Mesenteric fat pad (tissue), 1 donor: ENCODE results near the gene TRPC4AP. TPM values are rescaled to one million over a fixed set of nuclear protein-coding genes. Genes with fewer than 3 reads are reported as not detected.

Experiments used
- DNase-seq: peaks from one replicate; pipeline ENCODE4 v3.0.0-alpha.2; 2020; ENCODE audit warnings: low spot score
- microRNA-seq: library from miRNA; unstranded; fragments of <30 nt; microRNA quantifications from one replicate; pipeline ENCODE4 v1.2.0, GENCODE V29; 2020; ENCODE audit warnings: borderline number of aligned reads
- total RNA-seq: library from RNA; stranded (reverse); fragmentation: NEBNext Ultra II Directional; extraction: Animal tissue kit (Norgen Biotek cat#: 25700); gene quantifications from one replicate; pipeline ENCODE4 v1.2.1, GENCODE V29; 2021
- donor health status: DM: yes; HTN: yes; CAD: no.

TRPC4AP gene
- total RNA-seq, 1 donor from 2014 or later: 85.2 TPM

DNA sequence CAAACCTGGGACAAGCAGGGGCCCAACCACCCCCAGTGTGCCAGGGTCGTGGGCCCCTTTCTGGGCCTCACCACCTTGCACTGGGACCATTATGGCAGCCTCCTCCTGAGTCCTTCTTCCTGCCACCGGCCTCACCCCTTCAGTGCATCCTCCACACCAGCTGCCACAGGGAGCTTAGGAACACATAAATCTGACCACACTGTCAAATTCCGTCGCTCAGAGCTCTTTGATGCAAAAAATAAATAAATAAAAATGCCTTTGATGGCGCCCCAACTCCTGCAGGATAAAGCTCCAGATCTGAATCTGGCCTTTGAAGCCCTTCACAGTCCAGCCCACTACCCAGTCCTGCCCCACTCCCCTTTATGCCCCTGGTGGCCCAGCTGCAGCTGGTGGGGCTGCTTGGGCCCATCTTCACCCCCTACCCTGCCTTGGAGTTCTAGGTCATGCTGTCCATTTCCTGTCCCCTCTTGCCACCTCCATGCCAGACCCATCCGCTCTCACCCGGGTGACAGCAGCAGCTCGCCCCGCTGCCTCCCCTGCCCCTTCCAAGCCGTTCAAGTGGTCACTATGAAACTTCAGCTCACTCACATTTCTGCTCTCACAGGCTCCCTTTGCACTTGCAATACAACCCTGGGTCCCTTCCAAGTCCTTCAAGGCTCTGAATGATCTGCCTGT lies 120.9 kb downstream of the TRPC4AP start:
- no peak for DNase-seq

DNA sequence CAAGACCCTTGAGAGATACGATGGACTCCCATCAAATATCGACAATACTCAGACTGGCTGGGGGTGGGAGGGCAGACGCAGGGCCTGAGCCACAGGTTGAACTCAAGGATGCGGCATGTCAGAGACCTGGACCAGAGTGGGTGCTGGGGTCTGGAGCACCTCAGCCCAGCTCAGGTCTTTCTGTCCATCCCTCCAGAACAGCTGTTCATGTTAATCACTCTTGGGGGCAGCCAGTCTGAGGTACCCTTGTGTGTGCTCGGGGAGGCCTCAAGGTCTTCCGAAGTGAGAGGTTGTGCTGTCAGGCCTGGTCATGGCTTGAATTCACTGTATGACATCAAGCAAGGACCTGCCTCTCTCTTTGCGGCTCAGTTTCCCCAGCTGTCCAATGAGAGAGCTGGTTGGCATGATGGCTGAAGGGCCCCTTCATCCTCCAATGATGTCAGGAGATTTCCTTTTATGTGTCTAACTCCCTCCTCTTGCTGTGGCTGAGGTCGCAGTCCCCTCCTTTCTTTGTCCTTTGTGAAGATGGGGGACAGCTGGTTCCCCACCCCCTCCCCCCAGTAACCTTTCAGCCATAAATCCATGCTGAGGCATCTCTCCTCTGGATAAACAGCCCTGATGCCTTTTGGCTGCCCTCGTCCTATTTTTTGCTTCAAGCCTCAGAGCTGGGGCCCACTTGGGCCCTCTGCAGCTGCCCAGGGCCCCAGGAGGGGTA lies 121.6 kb downstream of the TRPC4AP start:
- no peak for DNase-seq

DNA sequence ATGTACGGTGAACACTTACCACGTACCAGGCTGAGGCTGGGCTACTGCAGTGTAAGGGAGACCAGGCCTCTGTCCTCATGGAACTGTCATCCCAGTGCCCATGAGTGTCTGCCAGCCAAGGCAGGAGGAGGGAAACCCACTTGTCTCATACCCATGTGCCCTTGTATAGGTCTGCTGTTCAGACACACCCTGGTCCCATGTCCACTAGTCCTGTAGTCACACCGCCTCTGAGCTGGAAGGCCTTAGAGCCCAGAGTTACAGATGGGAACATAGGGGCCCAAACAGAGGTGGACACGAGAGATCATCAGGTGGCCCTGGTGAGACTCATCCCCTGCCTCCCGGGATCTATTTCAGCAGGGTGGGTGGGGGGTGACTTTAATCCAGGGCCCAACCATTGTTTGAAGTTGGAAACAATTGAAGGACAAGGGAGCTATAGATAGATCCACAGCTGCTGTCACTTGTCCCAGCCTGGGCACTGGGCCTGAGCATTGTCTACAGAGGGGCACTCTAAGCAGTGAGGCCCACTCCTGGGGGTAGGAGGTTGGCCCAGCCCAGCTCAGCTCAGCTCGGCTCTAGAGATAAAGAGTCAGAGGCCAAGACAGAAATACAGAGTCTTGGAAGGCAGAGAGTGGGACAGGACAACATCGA lies 122.3 kb downstream of the TRPC4AP start:
- DNase-seq: no peak

DNA sequence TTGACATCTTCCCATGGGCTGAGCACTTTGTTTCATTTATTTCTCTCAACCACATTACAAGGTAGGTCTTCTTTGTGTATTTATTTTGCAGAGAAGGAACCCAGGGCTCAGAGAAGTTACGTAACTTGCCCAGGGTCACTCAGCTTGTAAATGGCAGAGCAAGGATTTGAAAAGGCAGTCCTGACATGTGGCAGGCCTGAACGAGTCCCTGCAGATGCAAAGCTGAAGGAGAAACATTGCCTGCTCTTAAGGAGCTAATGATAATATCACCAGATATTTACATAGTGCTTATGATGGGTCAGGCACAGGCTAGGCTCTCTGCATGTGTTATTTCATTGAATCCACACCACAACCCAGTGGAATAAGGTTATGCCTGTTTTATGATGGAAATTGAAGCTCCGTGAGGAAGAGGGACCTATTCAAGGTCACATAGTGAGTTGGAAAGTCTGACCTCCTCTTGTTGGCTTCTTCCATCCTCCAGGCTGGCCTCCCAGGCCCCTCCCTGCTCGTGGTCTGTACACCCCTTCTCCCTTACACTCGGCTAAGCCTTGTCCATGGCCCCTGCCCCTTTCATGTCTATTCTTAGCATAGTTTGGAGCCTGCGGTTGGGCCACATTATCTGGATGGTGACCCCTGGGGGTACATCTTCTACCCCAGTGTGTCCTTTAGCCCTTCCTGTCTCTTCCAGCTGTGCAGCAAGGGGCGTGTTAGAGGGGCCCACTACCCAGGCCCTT lies 124.4 kb downstream of the TRPC4AP start:
- no peak for DNase-seq

DNA sequence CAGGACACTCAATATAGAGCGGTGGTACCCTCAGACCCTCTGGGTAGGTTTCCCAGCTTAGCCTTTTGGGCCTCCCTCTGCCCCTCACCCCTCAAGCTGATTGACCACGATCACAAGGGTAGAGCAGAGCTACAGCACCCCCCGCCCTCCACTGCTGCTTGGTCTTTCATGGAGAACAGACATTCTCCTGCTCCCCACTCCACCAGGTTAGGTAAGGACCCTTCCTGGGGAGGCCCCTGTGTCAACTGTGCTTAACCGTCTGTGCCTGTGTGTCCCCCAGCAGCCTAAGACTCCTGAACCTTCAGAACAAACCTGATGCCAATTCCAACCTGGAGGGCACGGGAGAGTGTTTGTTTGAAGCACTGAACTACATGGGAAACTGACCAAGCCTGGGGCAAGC lies 125.2 kb downstream of the TRPC4AP start:
- DNase-seq: no peak

DNA sequence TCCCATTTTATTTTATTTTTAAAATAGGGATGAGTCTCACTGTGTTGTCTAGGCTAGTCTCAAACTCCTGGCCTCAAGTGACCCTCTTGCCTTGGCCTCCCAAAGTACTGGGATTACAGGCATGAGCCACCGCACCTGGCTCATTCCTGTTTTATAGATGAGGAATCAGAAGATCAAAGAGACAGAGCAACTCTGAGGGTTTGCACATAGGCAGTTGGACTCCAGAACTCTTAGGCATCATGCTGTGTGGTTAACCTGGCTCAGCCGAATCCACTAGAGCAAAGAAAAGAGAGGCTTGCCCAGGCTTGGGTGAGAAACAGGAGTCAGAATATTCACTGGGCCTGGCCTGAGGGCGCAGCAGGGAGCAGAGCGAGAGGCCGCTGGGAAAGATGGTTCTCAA lies 127.6 kb downstream of the TRPC4AP start:
- no peak for DNase-seq

DNA sequence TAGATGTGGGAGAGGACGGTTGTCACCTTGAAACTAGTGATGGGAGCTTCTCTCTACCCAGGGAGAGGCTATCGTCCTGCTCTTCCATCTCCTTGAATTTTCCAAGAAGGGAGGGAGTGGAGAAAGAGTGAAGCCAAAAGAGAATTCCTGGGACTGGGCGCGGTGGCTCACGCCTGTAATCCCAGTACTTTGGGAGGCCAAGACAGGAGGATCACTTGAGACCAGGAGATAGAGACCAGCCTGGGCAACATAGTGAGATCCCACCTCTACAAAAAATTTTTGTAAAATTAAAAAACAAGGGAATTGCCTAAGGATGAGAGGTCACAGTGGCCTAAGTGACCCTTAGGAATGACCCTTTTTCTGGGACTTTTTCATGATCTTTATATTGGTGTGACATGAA lies 128.1 kb downstream of the TRPC4AP start:
- DNase-seq: no peak

DNA sequence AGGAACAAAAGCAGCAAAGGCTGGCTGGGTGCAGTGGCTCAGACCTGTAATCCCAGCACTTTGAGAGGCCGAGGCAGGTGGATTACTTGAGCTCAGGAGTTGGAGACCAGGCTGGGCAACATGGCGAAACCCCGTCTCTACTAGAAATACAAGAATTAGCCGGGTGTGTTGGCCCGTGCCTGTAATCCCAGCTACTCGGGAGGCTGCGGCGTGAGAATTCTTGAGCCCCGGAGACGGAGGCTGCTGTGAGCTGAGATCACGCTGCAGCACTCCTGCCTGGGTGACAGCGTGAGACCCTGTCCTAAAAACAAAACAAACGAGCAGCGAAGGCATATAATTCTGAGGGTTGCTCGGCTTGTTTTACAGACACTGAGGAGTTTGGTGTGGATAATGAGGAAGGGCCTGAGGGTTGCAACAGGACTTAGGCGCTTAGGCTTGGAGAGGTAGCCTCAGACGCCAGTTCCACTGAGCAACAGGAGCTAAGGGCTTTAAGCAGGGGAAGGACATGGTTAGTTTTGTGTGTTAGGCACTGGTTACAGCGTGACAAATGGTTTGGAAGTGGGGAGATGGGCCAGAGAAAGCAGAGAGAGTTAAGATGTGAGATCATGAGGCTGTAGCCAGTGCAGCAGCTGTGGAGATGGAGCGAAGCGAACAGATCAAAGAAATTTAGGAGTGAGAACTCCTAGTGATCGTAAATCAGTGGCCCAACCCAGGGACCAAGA lies 135.7 kb downstream of the TRPC4AP start:
- DNase-seq: no peak

DNA sequence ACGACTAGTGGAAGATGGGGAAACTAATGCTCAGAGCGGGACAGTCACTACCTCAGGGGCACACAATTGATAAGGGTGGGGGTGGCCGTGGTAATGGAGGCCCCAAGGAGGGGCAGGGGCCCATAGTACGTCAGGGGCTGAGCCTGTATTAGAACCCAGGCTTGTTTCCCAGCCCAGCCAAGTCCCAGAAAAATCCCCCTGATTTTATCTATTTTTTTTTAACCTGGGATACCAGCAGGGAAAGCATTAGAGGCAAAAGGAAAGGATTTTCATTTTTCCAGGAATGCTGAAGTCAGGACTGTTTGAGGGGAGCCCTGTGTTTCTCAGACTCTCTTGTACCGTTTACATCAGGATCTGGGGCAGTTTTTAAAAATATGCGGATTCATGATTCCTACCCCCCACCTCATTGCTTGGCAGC lies 136.6 kb downstream of the TRPC4AP start:
- no peak for DNase-seq

DNA sequence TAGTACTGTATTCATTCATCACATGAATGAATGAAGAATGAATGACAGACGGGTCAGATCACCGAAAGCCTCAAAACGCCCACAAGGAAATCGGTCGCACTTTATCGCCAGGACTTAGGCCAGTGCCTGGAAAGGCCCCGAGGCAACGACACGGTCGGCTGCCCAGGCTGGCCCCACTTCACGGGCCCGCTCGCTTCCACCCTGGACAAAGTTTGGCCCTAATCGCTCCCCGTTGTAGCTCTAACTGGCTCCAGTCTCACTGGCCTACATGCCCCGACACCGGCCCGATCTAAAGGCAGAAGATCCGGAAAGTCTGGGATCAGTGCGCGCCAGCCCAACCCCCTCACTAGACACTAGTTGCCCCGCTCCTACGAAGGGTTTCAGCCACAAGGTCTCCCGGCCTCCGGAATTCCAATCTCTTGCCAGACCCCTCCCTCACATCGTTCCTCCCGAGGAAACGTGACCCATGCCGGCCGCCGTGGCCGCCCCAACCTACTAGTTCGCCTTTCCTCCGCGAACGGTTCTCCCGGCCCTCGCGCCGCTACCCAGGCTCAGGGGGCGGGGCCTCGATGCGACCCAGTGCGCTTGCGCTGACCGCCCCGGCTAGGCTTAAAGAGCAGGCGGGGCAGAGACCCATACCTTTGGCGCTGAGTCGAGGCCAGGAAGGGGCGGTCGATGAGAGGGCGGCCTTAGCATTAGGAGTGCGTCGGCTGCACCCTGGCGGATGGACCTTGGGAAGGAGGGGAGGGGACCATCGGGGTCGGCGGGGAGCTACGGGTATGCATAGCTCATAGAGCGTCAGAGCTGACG lies 137.2 kb downstream of the TRPC4AP start, which contains the start of the genes GSS and MYH7B:
Gene GSS, minus strand, starts transcription at position 576 of the 810 bp plus-strand sequence. CDS start 3,954 bp downstream, outside the sequence.
Gene MYH7B, plus strand, starts transcription at position 638 of the 810 bp plus-strand sequence. CDS start 22,138 bp downstream, outside the sequence.
- peak; percentile 99 for DNase-seq

DNA sequence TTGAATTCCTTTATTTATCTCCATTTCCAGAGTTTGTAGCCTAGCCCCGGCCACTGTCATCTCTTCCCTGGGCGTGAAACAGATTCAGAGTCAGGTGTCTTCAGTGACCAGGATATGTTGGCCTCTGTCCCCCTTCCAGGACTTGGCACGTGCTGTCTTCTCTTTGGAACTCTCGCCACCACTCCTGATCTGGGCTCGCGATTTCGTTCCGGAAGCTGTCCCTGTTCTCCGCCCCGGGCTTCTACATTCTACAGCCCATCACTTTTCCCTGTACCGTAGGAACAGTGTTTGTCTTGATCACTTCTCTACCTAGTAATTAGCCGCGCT lies 137.7 kb downstream of the TRPC4AP start:
- DNase-seq: no peak

DNA sequence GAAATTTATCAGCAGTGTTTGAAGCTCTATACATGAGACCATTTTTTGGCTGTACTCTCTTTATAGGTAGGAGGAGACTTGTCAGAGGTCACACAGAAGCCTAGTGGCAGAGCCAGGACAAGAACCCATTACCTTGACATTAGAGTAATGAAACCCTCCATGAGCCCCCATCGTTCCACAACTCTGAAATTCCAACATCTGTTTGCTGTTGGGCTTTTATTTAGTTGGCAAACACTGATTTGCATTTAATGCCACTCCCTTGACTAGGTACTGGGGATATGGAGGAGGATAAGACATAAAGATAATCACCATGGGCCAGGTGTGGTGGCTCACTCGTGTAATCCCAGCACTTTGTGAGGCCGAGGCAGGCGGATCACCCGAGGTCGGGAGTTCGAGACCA lies 138.6 kb downstream of the TRPC4AP start:
- DNase-seq: no peak

DNA sequence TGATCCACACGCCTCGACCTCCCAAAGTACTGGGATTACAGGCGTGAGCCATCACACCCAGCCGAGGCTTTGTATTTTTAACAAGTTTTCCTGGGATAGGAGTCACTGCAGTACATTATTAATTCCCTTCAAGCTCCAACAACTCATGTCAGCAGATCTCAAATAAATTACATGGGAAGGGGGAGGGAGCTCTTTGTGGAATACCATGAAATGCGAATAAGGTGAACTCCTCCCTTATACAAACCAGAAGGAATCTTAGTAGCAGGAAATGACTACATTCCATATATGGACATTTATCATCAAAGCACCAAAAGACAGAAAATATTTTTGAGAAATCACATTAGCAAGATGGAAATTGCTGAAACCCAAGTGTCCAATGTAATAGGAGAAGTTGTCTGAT lies 139.9 kb downstream of the TRPC4AP start:
- DNase-seq: no peak

Small RNAs within 50 kb of the gene (microRNA-seq; reads per million reads assigned to microRNA genes)
- gene MIR499A: not detected
- not detected for gene MIR499B

Other genes with a start within 250 kb of the TRPC4AP start
- 15.6 TPM for gene GGT7, start 220.0 kb downstream of the TRPC4AP start, total RNA-seq
- 127 TPM for gene ACSS2, start 216.2 kb downstream of the TRPC4AP start, total RNA-seq
- 33.3 TPM for gene GSS, start 137.0 kb downstream of the TRPC4AP start, total RNA-seq
- gene MYH7B, start 136.9 kb downstream of the TRPC4AP start, total RNA-seq: 0.06 TPM
- gene EDEM2, start 54.5 kb upstream of the TRPC4AP start, total RNA-seq: 58.6 TPM
- gene PROCR, start 79.3 kb upstream of the TRPC4AP start, total RNA-seq: 103 TPM
- 0.35 TPM for gene MMP24, start 133.9 kb upstream of the TRPC4AP start, total RNA-seq
- 87.6 TPM for gene MMP24OS, start 185.3 kb upstream of the TRPC4AP start, total RNA-seq
- 93.1 TPM for gene EIF6, start 192.0 kb upstream of the TRPC4AP start, total RNA-seq
- gene FAM83C, start 199.6 kb upstream of the TRPC4AP start, total RNA-seq: not detected